SK-N-SH (cell line): ENCODE results near the gene IPO4. TPM values are rescaled to one million over a fixed set of nuclear protein-coding genes. Genes with fewer than 3 reads are reported as not detected.

Experiments used
- CTCF ChIA-PET: fragments of 300-600, 350-600 bp; formaldehyde crosslinking; extraction: SDS; loops from one replicate; lab custom pipeline; 2021; lab: Yijun Ruan, JAX
- POLR2A ChIA-PET: fragments of 350-600 bp; sonication (Branson Sonifier 250); formaldehyde crosslinking; extraction: SDS; loops from one replicate; lab custom pipeline; 2020; ENCODE audit warnings: antibody characterized with exemption, inconsistent platforms; lab: Yijun Ruan, JAX
- DNase-seq: peaks from one replicate; pipeline ENCODE4 v3.0.0; 2012
- H2AFZ ChIP-seq: fragments of 200-600 bp; sonication (generic); 2 replicates; pipeline ENCODE4 v1.8.1; 2016; ENCODE audit warnings: antibody characterized with exemption, mild to moderate bottlenecking, low read depth
- H3F3A ChIP-seq: fragments of 200-600 bp; sonication (generic); replicated peaks from 2 replicates; pipeline ENCODE3; 2016; ENCODE audit warnings: antibody characterized with exemption, mild to moderate bottlenecking; ENCODE audit not compliant: insufficient read depth
- H3K27ac ChIP-seq, 2 experiments: fragments of 200-500 bp in 1 of 2; fragments of 200-600 bp in 1 of 2; sonication (Bioruptor generic) in 1 of 2; sonication (generic), shearing (Covaris generic) in 1 of 2; 2 replicates each; pipeline versions ENCODE4 v1.5.1 to v1.6.1; 2014 to 2016; ENCODE audit warnings: low read depth in 2 of 2, inconsistent platforms in 1 of 2, low read length in 1 of 2, mild to moderate bottlenecking in 1 of 2, mixed read lengths in 1 of 2
- H3K27me3 ChIP-seq: fragments of 200-600 bp; sonication (generic), shearing (Covaris generic); 2 replicates; pipeline ENCODE4 v1.6.1; 2016; ENCODE audit warnings: mixed run types; ENCODE audit not compliant: insufficient read depth
- H3K36me3 ChIP-seq, 2 experiments: fragments of 200-500 bp in 1 of 2; fragments of 200-600 bp in 1 of 2; sonication (Bioruptor generic) in 1 of 2; sonication (generic) in 1 of 2; replicated peaks in 1 of 2; 2 replicates each; pipeline versions ENCODE3 to v1.5.1; 2014 to 2016; ENCODE audit warnings: low read length in 1 of 2, mild to moderate bottlenecking in 1 of 2; ENCODE audit not compliant: insufficient read depth in 2 of 2, control insufficient read depth in 1 of 2
- H3K4me1 ChIP-seq, 2 experiments: fragments of 200-500 bp in 1 of 2; fragments of 200-600 bp in 1 of 2; sonication (Bioruptor generic) in 1 of 2; sonication (generic), shearing (Covaris generic) in 1 of 2; 2 replicates each; pipeline versions ENCODE4 v1.5.1 to v1.6.1; 2014 to 2016; ENCODE audit warnings: low read depth in 1 of 2, low read length in 1 of 2, mixed run types in 1 of 2; ENCODE audit not compliant: insufficient read depth in 2 of 2, control insufficient read depth in 1 of 2
- H3K4me2 ChIP-seq: fragments of 200-600 bp; sonication (generic), shearing (Covaris generic); 2 replicates; pipeline ENCODE4 v1.6.1; 2017; ENCODE audit warnings: mixed run types
- H3K4me3 ChIP-seq, 2 experiments: fragments of 200-500 bp in 1 of 2; fragments of 200-600 bp in 1 of 2; sonication (Bioruptor generic) in 1 of 2; sonication (generic), shearing (Covaris generic) in 1 of 2; 2 replicates each; pipeline versions ENCODE4 v1.5.1 to v1.8.1; 2014 to 2016; ENCODE audit warnings: low read depth in 2 of 2, inconsistent platforms in 1 of 2, low read length in 1 of 2, mild to moderate bottlenecking in 1 of 2, mixed read lengths in 1 of 2, moderate library complexity in 1 of 2
- H3K79me2 ChIP-seq: fragments of 200-600 bp; sonication (generic); 2 replicates; pipeline ENCODE4 v1.8.1; 2017; ENCODE audit warnings: mild to moderate bottlenecking; ENCODE audit not compliant: insufficient read depth
- H3K9ac ChIP-seq: fragments of 200-600 bp; sonication (generic); 2 replicates; pipeline ENCODE4 v1.6.1; 2017; ENCODE audit warnings: mixed run types
- H3K9me2 ChIP-seq: fragments of 200-600 bp; sonication (generic); 2 replicates; pipeline ENCODE4 v1.6.1; 2017; ENCODE audit warnings: mixed run types
- H3K9me3 ChIP-seq: fragments of 200-600 bp; sonication (generic); 2 replicates; pipeline ENCODE4 v1.6.1; 2017; ENCODE audit warnings: mixed run types, mild to moderate bottlenecking, moderate library complexity
- H4K20me1 ChIP-seq: fragments of 200-600 bp; sonication (generic); 2 replicates; pipeline ENCODE4 v1.6.1; 2017; ENCODE audit warnings: mild to moderate bottlenecking, mixed run types; ENCODE audit not compliant: insufficient read depth
- MXI1 ChIP-seq: IDR thresholded peaks from 2 replicates; pipeline ENCODE4 v1.6.1; 2012; ENCODE audit warnings: mild to moderate bottlenecking, low read depth, low read length, improper control_type of control experiment
- POLR2AphosphoS5 ChIP-seq: IDR thresholded peaks from 2 replicates; pipeline ENCODE4 v1.6.1; 2012; ENCODE audit warnings: low read depth, low read length
- WGBS: methylation state at CpG from one replicate; pipeline ENCODE4 v1.1.6; 2017; ENCODE audit warnings: low lambda C conversion rate; 5-methylcytosine and 5-hydroxymethylcytosine counted together
- polyA plus RNA-seq, 3 experiments: library from polyadenylated mRNA; depleted of rRNA; stranded (reverse); fragments of >200 nt; gene quantifications; 2 replicates each; pipeline ENCODE4 v1.2.3, GENCODE V29; 2012
- TF ChIP-seq, protein P1 (sequence below): IDR thresholded peaks from 2 replicates; pipeline ENCODE4 v1.4.0; 2012; ENCODE audit warnings: low read depth, borderline replicate concordance
- TF ChIP-seq, protein P2 (sequence below): IDR thresholded peaks from 2 replicates; pipeline ENCODE4 v1.4.0; 2012; ENCODE audit warnings: low read depth, borderline replicate concordance
- TF ChIP-seq, protein P3 (sequence below): fragments of 200-600 bp; sonication (generic); IDR thresholded peaks from 2 replicates; pipeline ENCODE4 v1.6.1; 2017; ENCODE audit warnings: antibody characterized with exemption, mild to moderate bottlenecking, moderate library complexity
- TF ChIP-seq, protein P4 (sequence below): IDR thresholded peaks from 2 replicates; pipeline ENCODE4 v1.4.0; 2012; ENCODE audit warnings: low read depth

Gene IPO4
- polyA plus RNA-seq, 1 of the 3 experiments (the other 2 are of a cell fraction): 61.3 TPM

DNA sequence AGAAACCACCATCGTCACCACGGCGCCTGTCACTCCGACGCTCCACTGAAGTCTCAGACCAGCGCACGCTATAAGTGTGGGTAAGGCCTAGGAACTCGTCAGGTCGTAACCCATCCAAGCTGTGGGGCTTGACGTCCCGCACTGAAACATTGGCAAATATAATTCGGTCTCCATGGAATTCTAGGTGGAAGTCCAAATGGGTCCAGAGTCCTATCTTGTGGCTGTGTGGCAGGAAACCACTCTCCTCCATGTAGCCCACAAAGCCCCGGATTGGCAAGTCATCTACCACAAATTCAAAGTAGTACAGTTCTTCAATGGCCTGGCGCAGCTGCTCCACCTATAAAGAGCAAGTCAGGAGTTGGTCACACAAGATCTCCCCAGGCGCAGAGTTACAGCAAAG, 4.3 kb upstream of the IPO4 start:
- H3F3A ChIP-seq: peaks cover 13% of the 10 kb centered on the region
- no peak overlapping the region for H3K27ac ChIP-seq
- peaks cover 10 to 21% of the 10 kb centered on the region in 2 experiments; a peak in 3 of 4 replicates for H3K4me1 ChIP-seq
- CTCF ChIA-PET: interaction anchor here (1.2 kb wide), 1 partner anchor 115 kb away, joined by 3 read pairs; no protein-coding TSS in a partner anchor
- no peaks in the 10 kb centered on the region for H3K9me3 ChIP-seq
- TF ChIP-seq MXI1: no peak
- TF ChIP-seq, protein P1, sequence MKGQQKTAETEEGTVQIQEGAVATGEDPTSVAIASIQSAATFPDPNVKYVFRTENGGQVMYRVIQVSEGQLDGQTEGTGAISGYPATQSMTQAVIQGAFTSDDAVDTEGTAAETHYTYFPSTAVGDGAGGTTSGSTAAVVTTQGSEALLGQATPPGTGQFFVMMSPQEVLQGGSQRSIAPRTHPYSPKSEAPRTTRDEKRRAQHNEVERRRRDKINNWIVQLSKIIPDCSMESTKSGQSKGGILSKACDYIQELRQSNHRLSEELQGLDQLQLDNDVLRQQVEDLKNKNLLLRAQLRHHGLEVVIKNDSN: no peak
- TF ChIP-seq, protein P2, sequence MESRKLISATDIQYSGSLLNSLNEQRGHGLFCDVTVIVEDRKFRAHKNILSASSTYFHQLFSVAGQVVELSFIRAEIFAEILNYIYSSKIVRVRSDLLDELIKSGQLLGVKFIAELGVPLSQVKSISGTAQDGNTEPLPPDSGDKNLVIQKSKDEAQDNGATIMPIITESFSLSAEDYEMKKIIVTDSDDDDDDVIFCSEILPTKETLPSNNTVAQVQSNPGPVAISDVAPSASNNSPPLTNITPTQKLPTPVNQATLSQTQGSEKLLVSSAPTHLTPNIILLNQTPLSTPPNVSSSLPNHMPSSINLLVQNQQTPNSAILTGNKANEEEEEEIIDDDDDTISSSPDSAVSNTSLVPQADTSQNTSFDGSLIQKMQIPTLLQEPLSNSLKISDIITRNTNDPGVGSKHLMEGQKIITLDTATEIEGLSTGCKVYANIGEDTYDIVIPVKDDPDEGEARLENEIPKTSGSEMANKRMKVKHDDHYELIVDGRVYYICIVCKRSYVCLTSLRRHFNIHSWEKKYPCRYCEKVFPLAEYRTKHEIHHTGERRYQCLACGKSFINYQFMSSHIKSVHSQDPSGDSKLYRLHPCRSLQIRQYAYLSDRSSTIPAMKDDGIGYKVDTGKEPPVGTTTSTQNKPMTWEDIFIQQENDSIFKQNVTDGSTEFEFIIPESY: no peak
- TF ChIP-seq, protein P3, sequence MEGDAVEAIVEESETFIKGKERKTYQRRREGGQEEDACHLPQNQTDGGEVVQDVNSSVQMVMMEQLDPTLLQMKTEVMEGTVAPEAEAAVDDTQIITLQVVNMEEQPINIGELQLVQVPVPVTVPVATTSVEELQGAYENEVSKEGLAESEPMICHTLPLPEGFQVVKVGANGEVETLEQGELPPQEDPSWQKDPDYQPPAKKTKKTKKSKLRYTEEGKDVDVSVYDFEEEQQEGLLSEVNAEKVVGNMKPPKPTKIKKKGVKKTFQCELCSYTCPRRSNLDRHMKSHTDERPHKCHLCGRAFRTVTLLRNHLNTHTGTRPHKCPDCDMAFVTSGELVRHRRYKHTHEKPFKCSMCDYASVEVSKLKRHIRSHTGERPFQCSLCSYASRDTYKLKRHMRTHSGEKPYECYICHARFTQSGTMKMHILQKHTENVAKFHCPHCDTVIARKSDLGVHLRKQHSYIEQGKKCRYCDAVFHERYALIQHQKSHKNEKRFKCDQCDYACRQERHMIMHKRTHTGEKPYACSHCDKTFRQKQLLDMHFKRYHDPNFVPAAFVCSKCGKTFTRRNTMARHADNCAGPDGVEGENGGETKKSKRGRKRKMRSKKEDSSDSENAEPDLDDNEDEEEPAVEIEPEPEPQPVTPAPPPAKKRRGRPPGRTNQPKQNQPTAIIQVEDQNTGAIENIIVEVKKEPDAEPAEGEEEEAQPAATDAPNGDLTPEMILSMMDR: no peak
- TF ChIP-seq, protein P4, sequence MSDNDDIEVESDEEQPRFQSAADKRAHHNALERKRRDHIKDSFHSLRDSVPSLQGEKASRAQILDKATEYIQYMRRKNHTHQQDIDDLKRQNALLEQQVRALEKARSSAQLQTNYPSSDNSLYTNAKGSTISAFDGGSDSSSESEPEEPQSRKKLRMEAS: no peak
- 95% methylated on average over 15 of the region's 15 CpGs for WGBS
- POLR2A ChIA-PET: interaction anchor here (0.7 kb wide), 1 partner anchor 141 kb away, joined by 3 read pairs; no protein-coding TSS in a partner anchor
- no peaks in the 10 kb centered on the region for H3K9me2 ChIP-seq
- no peak overlapping the region for H3K4me2 ChIP-seq
- no peaks in the 10 kb centered on the region for H3K27me3 ChIP-seq
- no peak overlapping the region for H2AFZ ChIP-seq
- peaks cover 23 to 26% of the 10 kb centered on the region in 2 experiments for H3K36me3 ChIP-seq
- peaks cover 67% of the 10 kb centered on the region for H3K79me2 ChIP-seq
- no peak overlapping the region for H3K9ac ChIP-seq
- DNase-seq: no peak
- H3K4me3 ChIP-seq: no peak overlapping the region
- H4K20me1 ChIP-seq: no peaks in the 10 kb centered on the region

DNA sequence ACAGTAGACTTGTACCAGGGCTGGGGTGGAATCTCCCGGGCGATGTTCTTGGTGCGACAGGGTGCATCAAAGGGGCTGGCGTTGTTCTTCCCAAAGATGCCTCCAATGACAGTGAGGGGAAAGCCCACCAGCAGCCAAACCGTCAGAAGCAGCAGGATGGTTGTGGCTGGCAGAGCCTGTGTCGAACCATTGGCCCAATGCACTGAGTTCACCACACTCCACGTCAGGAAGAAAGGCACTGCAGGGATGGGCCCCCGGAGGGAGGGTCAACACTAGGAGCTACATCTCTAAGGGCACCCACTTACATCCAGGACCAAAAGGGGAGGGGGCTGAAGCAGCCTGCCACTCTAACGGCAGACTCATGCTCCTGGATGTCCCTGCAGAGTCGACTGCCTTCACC, 1.8 kb upstream of the IPO4 start:
- no peak overlapping the region for H3K4me3 ChIP-seq
- peaks cover 13% of the 10 kb centered on the region for H3F3A ChIP-seq
- no peaks in the 10 kb centered on the region for H3K9me3 ChIP-seq
- no peak for DNase-seq
- no peak for TF ChIP-seq POLR2AphosphoS5
- no peak overlapping the region for H3K27ac ChIP-seq
- H3K4me1 ChIP-seq: peaks cover 16 to 28% of the 10 kb centered on the region in 2 experiments
- no peak overlapping the region for H2AFZ ChIP-seq
- peaks cover 34 to 45% of the 10 kb centered on the region in 2 experiments for H3K36me3 ChIP-seq
- peaks cover 57% of the 10 kb centered on the region for H3K79me2 ChIP-seq
- CTCF ChIA-PET: no interaction called here
- H3K27me3 ChIP-seq: no peaks in the 10 kb centered on the region
- no peaks in the 10 kb centered on the region for H4K20me1 ChIP-seq
- POLR2A ChIA-PET: no interaction called here
- H3K9ac ChIP-seq: no peak overlapping the region
- 96% methylated on average over 6 of the region's 10 CpGs for WGBS
- H3K9me2 ChIP-seq: no peaks in the 10 kb centered on the region
- no peak overlapping the region for H3K4me2 ChIP-seq
